ENCODE results near the gene PSMC3.

PSMC3 gene

DNA sequence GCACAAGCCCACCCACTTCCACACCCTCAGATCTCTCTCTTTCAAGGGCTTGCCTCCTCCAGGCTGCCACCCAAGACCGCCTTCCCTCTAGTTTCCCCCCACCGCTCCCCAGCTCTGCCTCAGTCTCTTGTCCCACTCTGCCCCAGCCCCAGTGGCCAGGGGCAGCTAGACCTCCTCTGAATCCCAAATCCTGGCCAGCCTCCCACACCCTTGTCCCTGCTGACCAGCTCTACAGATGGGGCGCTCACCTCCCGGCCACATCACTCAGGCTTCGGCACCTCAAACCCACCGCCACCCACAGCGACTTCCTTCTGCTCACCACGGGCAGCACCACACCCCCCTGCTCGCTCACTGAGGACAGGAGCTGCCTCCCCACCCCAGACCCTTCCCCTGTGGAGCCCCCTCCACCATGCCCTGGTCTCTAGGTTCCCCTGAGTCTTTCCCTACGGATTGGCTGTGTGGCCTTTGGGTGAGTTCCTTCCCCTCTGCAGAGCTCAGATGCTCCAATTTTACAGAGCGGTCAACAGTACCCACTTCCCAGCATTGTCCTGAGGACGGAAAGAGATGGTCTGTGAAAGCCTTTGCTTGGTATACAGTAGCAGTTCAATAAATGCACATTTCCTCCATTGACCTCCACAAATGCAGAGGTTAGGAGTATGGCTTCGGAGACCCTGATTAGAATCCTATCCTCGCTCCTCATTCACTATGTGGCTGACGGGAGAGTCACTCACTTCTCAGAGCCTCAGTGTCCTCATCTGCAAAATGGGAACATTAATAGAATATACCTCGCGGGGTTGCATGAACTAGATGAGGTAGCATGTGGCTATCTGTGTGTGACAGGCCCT is 36.4 kb downstream of the PSMC3 start:
- Histone ChIP-seq H3K4me1 (ENCODE audit: control extremely low read depth in 1 of 4, control insufficient read depth in 4 of 4, insufficient read depth in 4 of 4, low read length in 3 of 4) (peaks cover 6 to 71% (median 70%) of the 10 kb centered on the region in 4 experiments), H3K4me3 (ENCODE audit: control insufficient read depth in 1 of 7, extremely low read depth in 1 of 7, insufficient read depth in 4 of 7, low read depth in 2 of 7, low read length in 6 of 7) (peak overlapping the region in 1 of 7 experiments; percentile 43), H3K9me3 (ENCODE audit: control extremely low read depth in 1 of 5, control insufficient read depth in 4 of 5, insufficient read depth in 2 of 5, low read depth in 1 of 5, low read length in 4 of 5) (no peaks in the 10 kb centered on the region), H3K27me3 (replicated peaks in 2 of 5; ENCODE audit: control insufficient read depth in 4 of 5, insufficient read depth in 5 of 5, low read length in 4 of 5) (no peaks in the 10 kb centered on the region), H3K27ac (ENCODE audit: insufficient read depth in 1 of 2, low read depth in 1 of 2, low read length in 2 of 2, poor library complexity in 1 of 2, severe bottlenecking in 2 of 2) (no peak overlapping the region), H3K36me3 (ENCODE audit: control insufficient read depth in 4 of 4, insufficient read depth in 4 of 4, low read length in 3 of 4) (peaks cover 0 to 6% (median 0%) of the 10 kb centered on the region in 4 experiments)
- POLR2A ChIA-PET, result interaction anchor here (0.6 to 2.7 kb wide), 3 partner anchors 10 to 30 kb away, joined by 3 to 15 read pairs (median 5); partner anchors contain the start of gene SPI1
- peak in 1 of 3 donors; percentile 59 for DNase-seq
- 45% methylated on average over 11 of the region's 17 CpGs for WGBS (ENCODE audit: insufficient coverage)
- CTCF ChIA-PET, result interaction anchor here (1.2 to 13.8 kb wide), 6 partner anchors 10 to 63 kb away, joined by 3 to 138 read pairs (median 38); partner anchors contain the start of genes SLC39A13 and SPI1

DNA sequence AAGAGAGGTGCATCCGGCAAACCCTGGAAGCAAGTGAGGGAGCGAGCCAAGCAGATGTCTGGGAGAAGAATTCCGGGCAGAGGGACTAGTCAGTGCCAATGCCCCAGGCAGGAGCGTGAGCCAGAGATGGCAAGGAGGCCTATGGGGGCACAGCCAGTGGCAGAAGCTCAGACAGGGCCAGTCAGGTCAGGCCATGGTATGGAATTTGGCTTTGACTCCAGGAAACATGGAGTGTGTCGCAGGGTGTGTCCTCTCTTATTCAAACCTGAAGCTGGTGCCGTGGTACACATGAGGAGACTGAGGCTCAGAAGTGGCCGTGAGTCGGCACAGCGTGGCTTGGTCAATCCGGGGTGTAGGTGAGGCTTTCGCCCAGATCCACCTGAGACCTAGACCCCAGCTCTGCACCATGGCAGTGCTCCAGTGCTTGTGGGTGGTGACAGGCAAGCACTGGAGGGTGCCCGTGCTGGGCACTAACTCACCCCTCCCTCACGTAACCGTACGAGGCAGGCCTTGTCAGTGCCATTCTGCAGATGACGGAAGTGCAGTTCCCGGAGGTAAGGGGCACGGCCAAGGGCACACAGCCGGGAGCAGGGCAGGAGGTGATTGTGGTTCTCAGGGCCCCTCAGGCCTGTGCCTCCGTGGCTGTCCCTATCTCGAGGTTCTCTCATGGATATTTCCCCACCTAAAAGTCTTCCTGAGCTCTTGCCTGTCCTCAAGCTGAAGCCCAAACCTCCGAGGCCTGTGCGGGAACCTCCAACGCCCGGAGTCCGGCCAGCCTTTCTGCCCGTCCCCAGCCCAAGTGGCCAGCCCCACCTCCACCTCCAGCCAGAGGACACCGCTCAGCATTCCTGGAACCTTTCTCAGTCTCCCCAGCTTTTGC is 37.3 kb downstream of the PSMC3 start:
- WGBS (ENCODE audit: insufficient coverage), result 88% methylated on average over 25 of the region's 28 CpGs
- POLR2A ChIA-PET, result interaction anchor here (0.6 to 2.7 kb wide), 4 partner anchors 10 to 29 kb away, joined by 3 to 15 read pairs (median 4); partner anchors contain the start of gene SPI1
- H3K36me3 ChIP-seq (ENCODE audit: control insufficient read depth in 4 of 4, insufficient read depth in 4 of 4, low read length in 3 of 4), result peaks cover 0 to 6% (median 0%) of the 10 kb centered on the region in 4 experiments
- H3K4me1 ChIP-seq (ENCODE audit: control extremely low read depth in 1 of 4, control insufficient read depth in 4 of 4, insufficient read depth in 4 of 4, low read length in 3 of 4), result peaks cover 6 to 62% (median 61%) of the 10 kb centered on the region in 4 experiments
- CTCF ChIA-PET, result interaction anchor here (1.2 to 13.8 kb wide), 7 partner anchors 9 to 64 kb away, joined by 3 to 138 read pairs (median 12); partner anchors contain the start of genes SLC39A13 and SPI1
- no peak for DNase-seq
- H3K27ac ChIP-seq (ENCODE audit: insufficient read depth in 1 of 2, low read depth in 1 of 2, low read length in 2 of 2, poor library complexity in 1 of 2, severe bottlenecking in 2 of 2), result no peak overlapping the region
- no peaks in the 10 kb centered on the region for H3K27me3 ChIP-seq (replicated peaks in 2 of 5; ENCODE audit: control insufficient read depth in 4 of 5, insufficient read depth in 5 of 5, low read length in 4 of 5)
- peak overlapping the region in 2 of 7 experiments; percentile 19 to 34 for H3K4me3 ChIP-seq (ENCODE audit: control insufficient read depth in 1 of 7, extremely low read depth in 1 of 7, insufficient read depth in 4 of 7, low read depth in 2 of 7, low read length in 6 of 7)
- H3K9me3 ChIP-seq (ENCODE audit: control extremely low read depth in 1 of 5, control insufficient read depth in 4 of 5, insufficient read depth in 2 of 5, low read depth in 1 of 5, low read length in 4 of 5), result no peaks in the 10 kb centered on the region

DNA sequence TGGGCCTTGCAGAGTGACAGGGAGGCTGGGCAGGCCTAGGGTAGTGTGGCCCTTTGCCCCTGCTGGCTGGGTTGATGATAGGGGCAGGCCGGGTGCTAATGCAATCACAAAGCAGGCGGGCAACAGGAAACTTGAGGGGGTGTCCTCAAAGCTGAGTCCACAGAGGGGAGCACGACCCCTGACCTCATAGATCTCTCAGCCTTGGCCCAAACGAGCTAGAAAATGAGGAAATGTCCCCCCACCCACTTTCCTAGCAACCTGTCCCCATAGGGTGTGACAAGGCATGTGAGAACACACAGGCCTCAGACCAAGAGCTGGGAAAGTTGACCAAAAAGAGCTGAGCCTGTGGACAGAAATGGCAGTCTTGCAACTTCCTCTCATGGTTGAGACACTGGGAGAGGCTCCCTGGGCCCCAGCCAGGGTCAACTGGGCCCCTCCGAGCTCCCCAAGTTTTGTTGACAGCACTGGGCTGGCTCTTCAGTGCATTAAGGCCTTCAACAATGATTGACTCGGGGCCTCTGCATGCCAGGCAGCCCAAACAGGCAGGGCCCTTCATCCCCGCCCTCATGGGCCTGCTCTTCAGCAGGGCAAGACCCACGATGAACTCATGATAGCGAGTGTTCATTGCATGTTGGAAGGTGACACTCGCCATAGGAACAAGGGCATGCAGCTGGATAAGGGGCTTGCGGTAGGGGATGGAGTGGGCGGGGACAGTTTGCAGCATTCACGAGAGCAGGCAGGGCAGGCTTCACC is 38.1 kb downstream of the PSMC3 start:
- Histone ChIP-seq H3K27ac (ENCODE audit: insufficient read depth in 1 of 2, low read depth in 1 of 2, low read length in 2 of 2, poor library complexity in 1 of 2, severe bottlenecking in 2 of 2) (no peak overlapping the region), H3K9me3 (ENCODE audit: control extremely low read depth in 1 of 5, control insufficient read depth in 4 of 5, insufficient read depth in 2 of 5, low read depth in 1 of 5, low read length in 4 of 5) (no peaks in the 10 kb centered on the region), H3K4me3 (ENCODE audit: control insufficient read depth in 1 of 7, extremely low read depth in 1 of 7, insufficient read depth in 4 of 7, low read depth in 2 of 7, low read length in 6 of 7) (no peak overlapping the region), H3K27me3 (replicated peaks in 2 of 5; ENCODE audit: control insufficient read depth in 4 of 5, insufficient read depth in 5 of 5, low read length in 4 of 5) (no peaks in the 10 kb centered on the region), H3K36me3 (ENCODE audit: control insufficient read depth in 4 of 4, insufficient read depth in 4 of 4, low read length in 3 of 4) (peaks cover 0 to 11% (median 4%) of the 10 kb centered on the region in 4 experiments), H3K4me1 (ENCODE audit: control extremely low read depth in 1 of 4, control insufficient read depth in 4 of 4, insufficient read depth in 4 of 4, low read length in 3 of 4) (peaks cover 6 to 59% (median 53%) of the 10 kb centered on the region in 4 experiments)
- ChIA-PET CTCF (interaction anchor here (2.6 to 13.8 kb wide), 4 partner anchors 8 to 19 kb away, joined by 7 to 138 read pairs (median 74); partner anchors contain the start of genes SLC39A13 and SPI1), POLR2A (interaction anchor here (0.8 to 2.7 kb wide), 2 partner anchors 10 to 15 kb away, joined by 3 to 15 read pairs; partner anchors contain the start of gene SPI1)
- peak in 1 of 3 donors; percentile 39 for DNase-seq
- WGBS (ENCODE audit: insufficient coverage), result 77% methylated on average over 11 of the region's 13 CpGs

GRCh38 chr11:47384498-47384897 is 41.7 kb downstream of the PSMC3 start:
- Histone ChIP-seq H3K36me3 (ENCODE audit: control insufficient read depth in 4 of 4, insufficient read depth in 4 of 4, low read length in 3 of 4) (peaks cover 2 to 22% (median 11%) of the 10 kb centered on the region in 4 experiments), H3K27ac (ENCODE audit: insufficient read depth in 1 of 2, low read depth in 1 of 2, low read length in 2 of 2, poor library complexity in 1 of 2, severe bottlenecking in 2 of 2) (no peak overlapping the region), H3K4me1 (ENCODE audit: control extremely low read depth in 1 of 4, control insufficient read depth in 4 of 4, insufficient read depth in 4 of 4, low read length in 3 of 4) (peaks cover 0 to 28% (median 19%) of the 10 kb centered on the region in 4 experiments), H3K27me3 (replicated peaks in 2 of 5; ENCODE audit: control insufficient read depth in 4 of 5, insufficient read depth in 5 of 5, low read length in 4 of 5) (no peaks in the 10 kb centered on the region), H3K4me3 (ENCODE audit: control insufficient read depth in 1 of 7, extremely low read depth in 1 of 7, insufficient read depth in 4 of 7, low read depth in 2 of 7, low read length in 6 of 7) (no peak overlapping the region), H3K9me3 (ENCODE audit: control extremely low read depth in 1 of 5, control insufficient read depth in 4 of 5, insufficient read depth in 2 of 5, low read depth in 1 of 5, low read length in 4 of 5) (no peaks in the 10 kb centered on the region)
- 87% methylated on average over 2 of the region's 4 CpGs for WGBS (ENCODE audit: insufficient coverage)
- ChIA-PET POLR2A (no interaction called here), CTCF (interaction anchor here (1.4 to 1.5 kb wide), 2 partner anchors 10 to 19 kb away, joined by 3 to 6 read pairs; no protein-coding TSS in a partner anchor)
- DNase-seq, result no peak

- CTCF ChIA-PET, result interaction anchor here (1.0 to 8.2 kb wide), 4 partner anchors 7 to 25 kb away, joined by 3 to 136 read pairs (median 4); partner anchors contain the start of gene SLC39A13
- no peak for DNase-seq
- POLR2A ChIA-PET, result interaction anchor here (1.4 kb wide), 1 partner anchor 9 kb away, joined by 3 read pairs; no protein-coding TSS in a partner anchor
These were observed 43.2 kb downstream of the PSMC3 start for GRCh38 chr11:47383071-47383470.

GRCh38 chr11:47380078-47380477 is 46.2 kb downstream of the PSMC3 start:
- H3K4me3 ChIP-seq (ENCODE audit: control insufficient read depth in 1 of 7, extremely low read depth in 1 of 7, insufficient read depth in 4 of 7, low read depth in 2 of 7, low read length in 6 of 7), result no peak overlapping the region
- no peaks in the 10 kb centered on the region for H3K27me3 ChIP-seq (replicated peaks in 2 of 5; ENCODE audit: control insufficient read depth in 4 of 5, insufficient read depth in 5 of 5, low read length in 4 of 5)
- H3K27ac ChIP-seq (ENCODE audit: insufficient read depth in 1 of 2, low read depth in 1 of 2, low read length in 2 of 2, poor library complexity in 1 of 2, severe bottlenecking in 2 of 2), result no peak overlapping the region
- ChIA-PET CTCF (interaction anchor here (6.1 to 8.2 kb wide), 2 partner anchors 10 to 21 kb away, joined by 58 to 136 read pairs; no protein-coding TSS in a partner anchor), POLR2A (interaction anchor here (0.7 kb wide), 1 partner anchor 13 kb away, joined by 4 read pairs; no protein-coding TSS in a partner anchor)
- no peak for DNase-seq
- 100% methylated on average over 1 of the region's 2 CpGs for WGBS (ENCODE audit: insufficient coverage)
- peaks cover 3 to 47% (median 42%) of the 10 kb centered on the region in 4 experiments for H3K4me1 ChIP-seq (ENCODE audit: control extremely low read depth in 1 of 4, control insufficient read depth in 4 of 4, insufficient read depth in 4 of 4, low read length in 3 of 4)
- H3K9me3 ChIP-seq (ENCODE audit: control extremely low read depth in 1 of 5, control insufficient read depth in 4 of 5, insufficient read depth in 2 of 5, low read depth in 1 of 5, low read length in 4 of 5), result no peaks in the 10 kb centered on the region
- peaks cover 5 to 26% (median 18%) of the 10 kb centered on the region in 4 experiments for H3K36me3 ChIP-seq (ENCODE audit: control insufficient read depth in 4 of 4, insufficient read depth in 4 of 4, low read length in 3 of 4)

More at GRCh38 chr11:47383071-47383470, 43.2 kb downstream of the PSMC3 start:
- H3K4me1 ChIP-seq (ENCODE audit: control extremely low read depth in 1 of 4, control insufficient read depth in 4 of 4, insufficient read depth in 4 of 4, low read length in 3 of 4), result peaks cover 0 to 25% (median 17%) of the 10 kb centered on the region in 4 experiments
- peaks cover 2 to 17% (median 10%) of the 10 kb centered on the region in 4 experiments for H3K36me3 ChIP-seq (ENCODE audit: control insufficient read depth in 4 of 4, insufficient read depth in 4 of 4, low read length in 3 of 4)
- no peaks in the 10 kb centered on the region for H3K9me3 ChIP-seq (ENCODE audit: control extremely low read depth in 1 of 5, control insufficient read depth in 4 of 5, insufficient read depth in 2 of 5, low read depth in 1 of 5, low read length in 4 of 5)
- H3K27ac ChIP-seq (ENCODE audit: insufficient read depth in 1 of 2, low read depth in 1 of 2, low read length in 2 of 2, poor library complexity in 1 of 2, severe bottlenecking in 2 of 2), result no peak overlapping the region
- no peaks in the 10 kb centered on the region for H3K27me3 ChIP-seq (replicated peaks in 2 of 5; ENCODE audit: control insufficient read depth in 4 of 5, insufficient read depth in 5 of 5, low read length in 4 of 5)
- no peak overlapping the region for H3K4me3 ChIP-seq (ENCODE audit: control insufficient read depth in 1 of 7, extremely low read depth in 1 of 7, insufficient read depth in 4 of 7, low read depth in 2 of 7, low read length in 6 of 7)
- 67% methylated on average over 1 of the region's 4 CpGs for WGBS (ENCODE audit: insufficient coverage)
